Smooth muscle cell (in vitro differentiated cells): Measurements from ENCODE around the gene ITGA8. TPM values are rescaled to one million over a fixed set of nuclear protein-coding genes. Genes with fewer than 3 reads are reported as not detected.

Source experiments
- DNase-seq: peaks from one replicate; lab custom pipeline; 2025; ENCODE audit not compliant: unreplicated experiment; lab: John Stamatoyannopoulos, UW
- H2AFZ ChIP-seq: fragments of 200-600 bp; sonication (generic); 2 replicates; pipeline ENCODE4 v1.6.0; 2016; ENCODE audit warnings: antibody characterized with exemption, low read depth, mild to moderate bottlenecking
- H3F3A ChIP-seq: fragments of 200-600 bp; sonication (generic); 2 replicates; pipeline ENCODE4 v1.6.0; 2017; ENCODE audit warnings: antibody characterized with exemption, low read depth
- H3K27ac ChIP-seq: fragments of 200-600 bp; sonication (generic); 2 replicates; pipeline ENCODE4 v1.5.1; 2016; ENCODE audit warnings: low read depth, mild to moderate bottlenecking
- H3K27me3 ChIP-seq: fragments of 200-600 bp; sonication (generic); 2 replicates; pipeline ENCODE4 v1.6.1; 2016; ENCODE audit warnings: low read depth, mild to moderate bottlenecking
- H3K36me3 ChIP-seq: fragments of 200-600 bp; sonication (generic); 2 replicates; pipeline ENCODE4 v1.5.1; 2016; ENCODE audit warnings: low read depth
- H3K4me1 ChIP-seq: fragments of 200-600 bp; sonication (generic); 2 replicates; pipeline ENCODE4 v1.5.1; 2016; ENCODE audit warnings: low read depth
- H3K4me2 ChIP-seq: fragments of 200-600 bp; sonication (generic); 2 replicates; pipeline ENCODE4 v1.6.0; 2016; ENCODE audit warnings: mild to moderate bottlenecking
- H3K4me3 ChIP-seq: fragments of 200-600 bp; sonication (generic); 2 replicates; pipeline ENCODE4 v1.5.1; 2016; ENCODE audit warnings: mild to moderate bottlenecking
- H3K79me2 ChIP-seq: fragments of 200-600 bp; sonication (generic); 2 replicates; pipeline ENCODE4 v1.6.0; 2016; ENCODE audit warnings: low read depth, mild to moderate bottlenecking
- H3K9ac ChIP-seq: fragments of 200-600 bp; sonication (generic); 2 replicates; pipeline ENCODE4 v1.6.0; 2016; ENCODE audit warnings: low read depth
- H3K9me3 ChIP-seq: fragments of 200-600 bp; sonication (generic); replicated peaks from 2 replicates; pipeline ENCODE4 v1.5.1; 2016; ENCODE audit warnings: low read depth
- H4K20me1 ChIP-seq: fragments of 200-600 bp; sonication (generic); 2 replicates; pipeline ENCODE4 v1.6.0; 2016; ENCODE audit warnings: low read depth
- WGBS: methylation state at CpG from one replicate; pipeline ENCODE4 v1.1.7; 2016; ENCODE audit warnings: low lambda C conversion rate; 5-methylcytosine and 5-hydroxymethylcytosine counted together
- polyA plus RNA-seq: library from polyadenylated mRNA; unstranded; fragments of >200 nt; fragmentation: Nextera tagmentation; extraction: Ambion mirVana; gene quantifications from 2 replicates; pipeline ENCODE4 v1.2.1, GENCODE V29; 2016
- total RNA-seq: library from RNA; depleted of rRNA; stranded (reverse); fragments of >200 nt; gene quantifications from 2 replicates; pipeline ENCODE4 v1.2.3, GENCODE V29; 2014
- TF ChIP-seq, protein P1 (sequence below): fragments of 200-600 bp; sonication (generic); IDR thresholded peaks from 2 replicates; pipeline ENCODE4 v1.5.1; 2017; ENCODE audit warnings: borderline replicate concordance, mild to moderate bottlenecking, antibody characterized with exemption; ENCODE audit not compliant: insufficient read depth, poor library complexity, severe bottlenecking

ITGA8 gene
- total and polyA plus RNA-seq, 2 experiments from 2014 or later = 0.02 to 0.36 TPM

DNA sequence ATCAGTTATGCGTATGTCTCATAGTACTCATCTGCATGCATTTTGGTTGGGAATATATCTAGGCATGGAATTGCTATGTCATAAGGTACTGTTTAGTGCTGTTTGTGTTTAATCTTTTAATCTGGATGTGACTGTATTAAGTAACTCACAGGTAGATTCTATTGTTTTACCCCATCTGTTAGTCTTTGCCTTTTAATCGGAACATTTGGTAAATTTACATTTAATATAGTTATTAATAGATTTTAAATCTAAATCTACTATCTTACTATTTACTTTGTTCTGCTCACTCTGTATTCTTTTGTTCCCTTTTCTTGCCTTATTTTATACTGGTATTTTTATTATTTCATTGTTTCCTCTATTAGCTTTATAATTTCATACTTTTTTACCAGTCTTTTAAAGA, 10.6 kb upstream of the ITGA8 start:
- WGBS = 95% methylated on average over 2 of the region's 2 CpGs
- no peaks in the 10 kb centered on the region for H4K20me1 ChIP-seq
- no peak overlapping the region for H3K9ac ChIP-seq
- TF ChIP-seq, protein P1, sequence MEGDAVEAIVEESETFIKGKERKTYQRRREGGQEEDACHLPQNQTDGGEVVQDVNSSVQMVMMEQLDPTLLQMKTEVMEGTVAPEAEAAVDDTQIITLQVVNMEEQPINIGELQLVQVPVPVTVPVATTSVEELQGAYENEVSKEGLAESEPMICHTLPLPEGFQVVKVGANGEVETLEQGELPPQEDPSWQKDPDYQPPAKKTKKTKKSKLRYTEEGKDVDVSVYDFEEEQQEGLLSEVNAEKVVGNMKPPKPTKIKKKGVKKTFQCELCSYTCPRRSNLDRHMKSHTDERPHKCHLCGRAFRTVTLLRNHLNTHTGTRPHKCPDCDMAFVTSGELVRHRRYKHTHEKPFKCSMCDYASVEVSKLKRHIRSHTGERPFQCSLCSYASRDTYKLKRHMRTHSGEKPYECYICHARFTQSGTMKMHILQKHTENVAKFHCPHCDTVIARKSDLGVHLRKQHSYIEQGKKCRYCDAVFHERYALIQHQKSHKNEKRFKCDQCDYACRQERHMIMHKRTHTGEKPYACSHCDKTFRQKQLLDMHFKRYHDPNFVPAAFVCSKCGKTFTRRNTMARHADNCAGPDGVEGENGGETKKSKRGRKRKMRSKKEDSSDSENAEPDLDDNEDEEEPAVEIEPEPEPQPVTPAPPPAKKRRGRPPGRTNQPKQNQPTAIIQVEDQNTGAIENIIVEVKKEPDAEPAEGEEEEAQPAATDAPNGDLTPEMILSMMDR = no peak
- no peaks in the 10 kb centered on the region for H3K4me1 ChIP-seq
- H3K4me3 ChIP-seq = no peak overlapping the region
- no peak for DNase-seq
- H3F3A ChIP-seq = no peaks in the 10 kb centered on the region
- no peaks in the 10 kb centered on the region for H3K27me3 ChIP-seq
- peaks cover 3% of the 10 kb centered on the region for H3K9me3 ChIP-seq
- H3K36me3 ChIP-seq = no peaks in the 10 kb centered on the region
- H3K79me2 ChIP-seq = no peaks in the 10 kb centered on the region
- no peak overlapping the region for H2AFZ ChIP-seq
- no peak overlapping the region for H3K27ac ChIP-seq
- no peak overlapping the region for H3K4me2 ChIP-seq

DNA sequence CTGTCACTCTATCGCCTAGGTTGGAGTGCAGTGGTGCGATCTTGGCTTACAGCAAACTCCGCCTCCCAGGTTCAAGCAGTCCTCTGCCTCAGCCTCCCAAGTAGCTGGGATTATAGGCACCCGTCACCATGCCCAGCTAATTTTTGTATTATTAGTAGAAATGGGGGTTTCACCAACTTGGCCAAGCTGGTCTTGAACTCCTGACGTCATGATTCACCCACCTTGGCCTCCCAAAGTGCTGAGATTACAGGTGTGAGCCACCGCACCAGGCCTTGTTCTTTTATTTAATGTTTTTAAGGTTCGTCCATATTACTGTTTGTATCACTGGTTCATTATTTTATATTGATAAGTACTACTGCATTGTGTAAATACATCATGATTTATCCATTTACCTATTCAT, 10.2 kb upstream of the ITGA8 start:
- H3K79me2 ChIP-seq = no peaks in the 10 kb centered on the region
- H3K36me3 ChIP-seq = no peaks in the 10 kb centered on the region
- H4K20me1 ChIP-seq = no peaks in the 10 kb centered on the region
- no peaks in the 10 kb centered on the region for H3K4me1 ChIP-seq
- H3F3A ChIP-seq = no peaks in the 10 kb centered on the region
- peaks cover 3% of the 10 kb centered on the region for H3K9me3 ChIP-seq
- H3K27me3 ChIP-seq = no peaks in the 10 kb centered on the region
- no peak overlapping the region for H2AFZ ChIP-seq
- no peak overlapping the region for H3K27ac ChIP-seq
- H3K4me2 ChIP-seq = no peak overlapping the region
- no peak overlapping the region for H3K4me3 ChIP-seq
- TF ChIP-seq, protein P1 = no peak
- no peak for DNase-seq
- H3K9ac ChIP-seq = no peak overlapping the region
- 85% methylated on average over 7 of the region's 7 CpGs for WGBS

GRCh38 chr10:15726042-15726441, 6.3 kb upstream of the ITGA8 start:
- TF ChIP-seq, protein P1 = no peak
- Histone ChIP-seq H2AFZ (no peak overlapping the region), H3K9ac (no peak overlapping the region), H3F3A (no peaks in the 10 kb centered on the region), H4K20me1 (no peaks in the 10 kb centered on the region), H3K4me2 (no peak overlapping the region), H3K4me1 (no peaks in the 10 kb centered on the region), H3K9me3 (peaks cover 3% of the 10 kb centered on the region), H3K36me3 (no peaks in the 10 kb centered on the region), H3K79me2 (no peaks in the 10 kb centered on the region), H3K27me3 (peaks cover 11% of the 10 kb centered on the region), H3K27ac (no peak overlapping the region), H3K4me3 (no peak overlapping the region)
- DNase-seq = no peak
- WGBS = 84% methylated on average over 1 of the region's 1 CpG

DNA sequence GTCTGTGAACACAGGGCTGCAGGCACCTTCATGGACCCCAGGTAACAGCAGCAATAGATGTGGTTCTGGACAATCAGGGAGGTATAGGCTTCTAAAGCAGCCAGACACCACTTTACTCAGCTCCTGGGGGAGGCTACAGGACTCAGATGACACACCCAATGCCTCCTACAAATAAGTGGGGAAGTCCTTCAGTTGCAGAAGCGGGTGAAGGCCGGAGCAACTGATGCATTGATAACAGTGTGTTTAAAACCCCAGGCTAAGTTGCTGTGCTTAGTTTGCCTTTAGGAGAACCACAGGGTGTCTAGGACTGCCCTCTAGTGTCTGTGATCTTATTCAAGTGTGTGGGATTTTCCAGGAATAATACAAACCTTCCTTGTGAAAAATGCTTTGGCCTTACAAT, 5.9 kb upstream of the ITGA8 start:
- Histone ChIP-seq H3K27me3 (peaks cover 13% of the 10 kb centered on the region), H3K36me3 (no peaks in the 10 kb centered on the region), H3K9me3 (peaks cover 3% of the 10 kb centered on the region), H2AFZ (no peak overlapping the region), H3K4me3 (no peak overlapping the region), H3K27ac (no peak overlapping the region), H3K9ac (no peak overlapping the region), H3K4me1 (no peaks in the 10 kb centered on the region), H3K4me2 (no peak overlapping the region), H3F3A (no peaks in the 10 kb centered on the region), H4K20me1 (no peaks in the 10 kb centered on the region), H3K79me2 (no peaks in the 10 kb centered on the region)
- TF ChIP-seq, protein P1 = peak; percentile 63
- WGBS = 0% methylated on average over 2 of the region's 2 CpGs
- no peak for DNase-seq
